ENCODE data around the gene BLCAP.

BLCAP gene

DNA sequence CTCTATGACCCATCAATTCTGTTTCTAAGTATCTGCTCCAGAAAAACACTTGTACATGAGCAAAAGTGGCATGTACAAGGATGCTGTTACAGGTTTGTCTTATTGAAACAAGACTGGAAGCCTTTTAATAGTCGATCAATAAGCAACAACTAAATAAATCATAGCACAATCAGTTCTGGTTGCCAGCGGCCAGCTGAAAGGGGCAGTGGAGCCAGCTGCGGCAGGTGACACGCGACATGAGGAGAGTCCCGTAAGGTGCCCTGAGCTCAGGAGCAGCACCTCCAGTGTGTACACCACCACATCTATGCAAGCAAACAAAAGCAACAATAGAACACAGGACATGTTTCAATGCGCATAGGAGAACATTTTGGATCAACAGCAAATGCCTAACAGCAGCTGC is 27.4 kb downstream of the BLCAP start:
- TF ChIP-seq, protein P1, sequence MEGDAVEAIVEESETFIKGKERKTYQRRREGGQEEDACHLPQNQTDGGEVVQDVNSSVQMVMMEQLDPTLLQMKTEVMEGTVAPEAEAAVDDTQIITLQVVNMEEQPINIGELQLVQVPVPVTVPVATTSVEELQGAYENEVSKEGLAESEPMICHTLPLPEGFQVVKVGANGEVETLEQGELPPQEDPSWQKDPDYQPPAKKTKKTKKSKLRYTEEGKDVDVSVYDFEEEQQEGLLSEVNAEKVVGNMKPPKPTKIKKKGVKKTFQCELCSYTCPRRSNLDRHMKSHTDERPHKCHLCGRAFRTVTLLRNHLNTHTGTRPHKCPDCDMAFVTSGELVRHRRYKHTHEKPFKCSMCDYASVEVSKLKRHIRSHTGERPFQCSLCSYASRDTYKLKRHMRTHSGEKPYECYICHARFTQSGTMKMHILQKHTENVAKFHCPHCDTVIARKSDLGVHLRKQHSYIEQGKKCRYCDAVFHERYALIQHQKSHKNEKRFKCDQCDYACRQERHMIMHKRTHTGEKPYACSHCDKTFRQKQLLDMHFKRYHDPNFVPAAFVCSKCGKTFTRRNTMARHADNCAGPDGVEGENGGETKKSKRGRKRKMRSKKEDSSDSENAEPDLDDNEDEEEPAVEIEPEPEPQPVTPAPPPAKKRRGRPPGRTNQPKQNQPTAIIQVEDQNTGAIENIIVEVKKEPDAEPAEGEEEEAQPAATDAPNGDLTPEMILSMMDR (IDR thresholded peaks at IDR 0.05; ENCODE audit: low read depth, low read length, poor library complexity, severe bottlenecking), result no peak
- TF ChIP-seq EZH2phosphoT487 (IDR thresholded peaks at IDR 0.05; ENCODE audit: borderline replicate concordance, low read length), result no peak
- Histone ChIP-seq H3K9me3 (ENCODE audit: control insufficient read depth, insufficient read depth, low read length) (no peaks in the 10 kb centered on the region), H4K20me1 (ENCODE audit: control insufficient read depth, insufficient read depth, low read depth, low read length) (no peaks in the 10 kb centered on the region; the same call in 1 of the 2 replicates), H3F3A (ENCODE audit: control insufficient read depth, insufficient read depth) (no peaks in the 10 kb centered on the region), H3K4me2 (ENCODE audit: low read length) (no peak overlapping the region), H3K27ac (ENCODE audit: low read depth, low read length) (no peak overlapping the region), H3K9me2 (replicated peaks; ENCODE audit: control insufficient read depth, low read length) (no peaks in the 10 kb centered on the region), H3K4me3 (ENCODE audit: low read length) (no peak overlapping the region), H3K27me3 (ENCODE audit: control insufficient read depth, low read length) (no peaks in the 10 kb centered on the region), H3K36me3 (ENCODE audit: control insufficient read depth, low read length) (no peaks in the 10 kb centered on the region), H3K79me2 (ENCODE audit: control insufficient read depth, low read length) (no peaks in the 10 kb centered on the region), H3K4me1 (ENCODE audit: control insufficient read depth, low read length) (peaks cover 8% of the 10 kb centered on the region)

DNA sequence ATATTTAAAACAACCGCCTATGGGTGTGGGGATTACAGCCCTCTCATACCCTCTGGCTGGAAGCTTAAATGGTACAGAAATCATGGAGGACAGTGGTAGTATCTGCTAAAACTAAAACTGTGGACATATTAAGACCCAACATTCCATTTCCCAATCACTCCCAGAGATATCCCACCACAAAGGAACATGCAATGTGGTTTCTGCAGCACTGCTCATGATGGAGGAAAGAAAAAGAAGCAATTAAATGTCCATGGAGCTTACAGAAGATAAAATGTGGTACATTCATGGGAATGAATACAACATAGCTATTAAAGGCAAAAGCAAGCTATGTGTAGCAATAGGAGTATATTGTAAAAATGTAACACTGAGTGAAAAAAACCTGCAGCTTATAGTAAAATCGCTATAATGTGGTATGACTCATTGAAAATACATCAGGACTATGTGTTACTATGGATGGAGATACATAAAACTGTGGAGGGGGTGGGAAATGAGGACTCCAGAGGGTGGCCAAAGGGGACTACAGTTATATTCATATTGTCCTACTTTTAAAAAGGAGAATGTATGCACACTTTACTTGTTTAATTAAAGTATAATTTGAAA is 29.5 kb downstream of the BLCAP start:
- TF ChIP-seq, protein P1 (IDR thresholded peaks at IDR 0.05; ENCODE audit: low read depth, low read length, poor library complexity, severe bottlenecking), result no peak
- TF ChIP-seq EZH2phosphoT487 (IDR thresholded peaks at IDR 0.05; ENCODE audit: borderline replicate concordance, low read length), result no peak
- Histone ChIP-seq H3K4me1 (ENCODE audit: control insufficient read depth, low read length) (peaks cover 8% of the 10 kb centered on the region), H3K4me3 (ENCODE audit: low read length) (no peak overlapping the region), H4K20me1 (ENCODE audit: control insufficient read depth, insufficient read depth, low read depth, low read length) (no peaks in the 10 kb centered on the region), H3K27ac (ENCODE audit: low read depth, low read length) (no peak overlapping the region), H3K9me2 (replicated peaks; ENCODE audit: control insufficient read depth, low read length) (no peaks in the 10 kb centered on the region), H3K9me3 (ENCODE audit: control insufficient read depth, insufficient read depth, low read length) (no peaks in the 10 kb centered on the region), H3K4me2 (ENCODE audit: low read length) (no peak overlapping the region), H3F3A (ENCODE audit: control insufficient read depth, insufficient read depth) (no peaks in the 10 kb centered on the region), H3K27me3 (ENCODE audit: control insufficient read depth, low read length) (no peaks in the 10 kb centered on the region), H3K79me2 (ENCODE audit: control insufficient read depth, low read length) (no peaks in the 10 kb centered on the region), H3K36me3 (ENCODE audit: control insufficient read depth, low read length) (no peaks in the 10 kb centered on the region)

DNA sequence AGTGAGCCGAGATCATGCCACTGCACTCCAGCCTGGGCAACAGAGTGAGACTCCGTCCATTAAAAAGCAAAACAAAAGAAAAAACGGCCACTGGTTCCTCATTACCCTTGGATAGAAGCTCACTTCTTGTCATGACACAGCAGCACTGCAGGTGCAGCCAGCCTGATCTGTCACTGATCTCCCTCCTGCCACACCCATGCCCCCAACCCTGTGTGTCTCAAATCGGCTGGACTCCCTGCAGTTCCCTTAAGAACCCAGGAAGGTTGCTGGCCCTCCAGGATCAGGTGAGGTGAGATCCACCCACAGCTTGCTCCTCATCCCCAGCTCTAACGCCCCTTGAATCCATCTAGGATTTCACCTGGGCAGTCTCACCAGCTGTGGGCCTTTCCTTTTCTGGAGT is 32.9 kb downstream of the BLCAP start:
- no peaks in the 10 kb centered on the region for H3K9me3 ChIP-seq (ENCODE audit: control insufficient read depth, insufficient read depth, low read length)
- no peaks in the 10 kb centered on the region for H3K9me2 ChIP-seq (replicated peaks; ENCODE audit: control insufficient read depth, low read length)
- H4K20me1 ChIP-seq (ENCODE audit: control insufficient read depth, insufficient read depth, low read depth, low read length), result no peaks in the 10 kb centered on the region
- no peak overlapping the region for H3K4me3 ChIP-seq (ENCODE audit: low read length)
- no peak overlapping the region for H3K27ac ChIP-seq (ENCODE audit: low read depth, low read length)
- H3K27me3 ChIP-seq (ENCODE audit: control insufficient read depth, low read length), result 0 out of 2 replicates have a peak, but pooled peaks cover 2% of the 10 kb centered on the region
- TF ChIP-seq, protein P1 (IDR thresholded peaks at IDR 0.05; ENCODE audit: low read depth, low read length, poor library complexity, severe bottlenecking), result no peak
- TF ChIP-seq EZH2phosphoT487 (IDR thresholded peaks at IDR 0.05; ENCODE audit: borderline replicate concordance, low read length), result no peak
- H3F3A ChIP-seq (ENCODE audit: control insufficient read depth, insufficient read depth), result no peaks in the 10 kb centered on the region
- H3K79me2 ChIP-seq (ENCODE audit: control insufficient read depth, low read length), result no peaks in the 10 kb centered on the region
- H3K4me1 ChIP-seq (ENCODE audit: control insufficient read depth, low read length), result peaks cover 8% of the 10 kb centered on the region
- H3K4me2 ChIP-seq (ENCODE audit: low read length), result no peak overlapping the region
- no peaks in the 10 kb centered on the region for H3K36me3 ChIP-seq (ENCODE audit: control insufficient read depth, low read length)
